H1 (cell line): ENCODE results near the gene ITGB5.

Source experiments
- BRCA1 ChIP-seq: IDR thresholded peaks from 2 replicates; pipeline ENCODE4 v1.6.1; 2012; ENCODE audit warnings: low read depth, low read length, improper control_type of control experiment
- CHD2 ChIP-seq: IDR thresholded peaks from 2 replicates; pipeline ENCODE4 v1.6.1; 2012; ENCODE audit warnings: low read length, improper control_type of control experiment
- EP300 ChIP-seq, 2 experiments: IDR thresholded peaks; 1 replicate in 1 of 2; 2 replicates in 1 of 2; pipeline ENCODE4 v1.6.1; 2011 to 2012; ENCODE audit warnings: low read depth in 2 of 2, low read length in 2 of 2, mild to moderate bottlenecking in 2 of 2, borderline replicate concordance in 1 of 2, inconsistent platforms in 1 of 2, moderate library complexity in 1 of 2
- EZH2 ChIP-seq: fragments of 200-600 bp; sonication (generic); IDR thresholded peaks from 2 replicates; pipeline ENCODE4 v1.7.1; 2012; ENCODE audit warnings: low read depth, mild to moderate bottlenecking, moderate library complexity, low read length, inconsistent platforms; ENCODE audit not compliant: severe bottlenecking
- GTF2F1 ChIP-seq: IDR thresholded peaks from 2 replicates; pipeline ENCODE4 v1.6.1; 2012; ENCODE audit warnings: low read depth, low read length, improper control_type of control experiment, borderline replicate concordance
- POLR2A ChIP-seq, 2 experiments: IDR thresholded peaks; 1 replicate in 1 of 2; 2 replicates in 1 of 2; pipeline ENCODE4 v1.6.1; 2011; ENCODE audit warnings: low read depth in 2 of 2, low read length in 2 of 2, mild to moderate bottlenecking in 2 of 2; ENCODE audit errors: control extremely low read depth in 1 of 2
- POLR2AphosphoS5 ChIP-seq: IDR thresholded peaks from 2 replicates; pipeline ENCODE4 v1.6.1; 2011; ENCODE audit warnings: low read depth, low read length
- SUZ12 ChIP-seq: fragments of 200-600 bp; sonication (generic); IDR thresholded peaks from 2 replicates; pipeline ENCODE4 v1.6.1; 2012; ENCODE audit warnings: mild to moderate bottlenecking, inconsistent platforms, low read length, moderate library complexity, mixed read lengths
- TAF1 ChIP-seq: IDR thresholded peaks from 2 replicates; pipeline ENCODE4 v1.6.1; 2011; ENCODE audit warnings: mild to moderate bottlenecking, low read depth, low read length
- TBP ChIP-seq: IDR thresholded peaks from 2 replicates; pipeline ENCODE4 v1.6.1; 2011; ENCODE audit warnings: low read depth, low read length, improper control_type of control experiment
- ZNF274 ChIP-seq: IDR thresholded peaks from 2 replicates; pipeline ENCODE4 v1.7.0; 2012; ENCODE audit warnings: low read length, borderline replicate concordance; ENCODE audit errors: extremely low read depth
- TF ChIP-seq, protein P1 (sequence below), 3 experiments: IDR thresholded peaks; 1 replicate in 2 of 3; 2 replicates in 1 of 3; pipeline versions ENCODE4 v1.5.1 to v1.6.1; 2011; ENCODE audit warnings: low read length in 3 of 3, mild to moderate bottlenecking in 3 of 3, inconsistent platforms in 2 of 3, low read depth in 1 of 3, moderate library complexity in 1 of 3; ENCODE audit not compliant: insufficient read depth in 1 of 3; ENCODE audit errors: control extremely low read depth in 1 of 3
- TF ChIP-seq, protein P2 (sequence below): IDR thresholded peaks from 2 replicates; pipeline ENCODE4 v1.6.1; 2012; ENCODE audit warnings: low read length, inconsistent platforms

DNA sequence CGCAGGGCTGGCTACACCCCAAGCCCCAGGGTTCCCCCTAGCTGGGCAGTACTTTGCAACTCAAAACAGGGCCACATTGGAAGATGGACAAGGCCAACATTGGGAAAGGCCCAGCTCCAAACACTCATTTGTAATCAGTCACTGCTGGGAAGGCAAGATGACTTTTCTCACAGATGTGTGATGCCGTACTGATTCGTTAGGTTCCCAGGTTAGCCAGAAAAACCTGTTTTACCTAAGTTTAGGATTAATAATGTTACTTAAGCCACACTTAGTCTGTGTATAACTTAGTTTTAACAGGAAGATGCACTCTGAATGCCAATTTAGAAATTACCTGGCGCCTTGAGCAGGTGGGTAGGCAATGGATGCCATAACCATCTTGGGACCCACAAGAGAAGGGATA, 71.0 kb downstream of the ITGB5 start:
- no peak for TF ChIP-seq POLR2A (IDR thresholded peaks at IDR 0.05; ENCODE audit: control extremely low read depth in 1 of 2, low read depth in 2 of 2, low read length in 2 of 2)
- TF ChIP-seq, protein P1, sequence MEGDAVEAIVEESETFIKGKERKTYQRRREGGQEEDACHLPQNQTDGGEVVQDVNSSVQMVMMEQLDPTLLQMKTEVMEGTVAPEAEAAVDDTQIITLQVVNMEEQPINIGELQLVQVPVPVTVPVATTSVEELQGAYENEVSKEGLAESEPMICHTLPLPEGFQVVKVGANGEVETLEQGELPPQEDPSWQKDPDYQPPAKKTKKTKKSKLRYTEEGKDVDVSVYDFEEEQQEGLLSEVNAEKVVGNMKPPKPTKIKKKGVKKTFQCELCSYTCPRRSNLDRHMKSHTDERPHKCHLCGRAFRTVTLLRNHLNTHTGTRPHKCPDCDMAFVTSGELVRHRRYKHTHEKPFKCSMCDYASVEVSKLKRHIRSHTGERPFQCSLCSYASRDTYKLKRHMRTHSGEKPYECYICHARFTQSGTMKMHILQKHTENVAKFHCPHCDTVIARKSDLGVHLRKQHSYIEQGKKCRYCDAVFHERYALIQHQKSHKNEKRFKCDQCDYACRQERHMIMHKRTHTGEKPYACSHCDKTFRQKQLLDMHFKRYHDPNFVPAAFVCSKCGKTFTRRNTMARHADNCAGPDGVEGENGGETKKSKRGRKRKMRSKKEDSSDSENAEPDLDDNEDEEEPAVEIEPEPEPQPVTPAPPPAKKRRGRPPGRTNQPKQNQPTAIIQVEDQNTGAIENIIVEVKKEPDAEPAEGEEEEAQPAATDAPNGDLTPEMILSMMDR (IDR thresholded peaks at IDR 0.05; ENCODE audit: control extremely low read depth in 1 of 3, insufficient read depth in 1 of 3, low read depth in 1 of 3, low read length in 3 of 3), result no peak
- TF ChIP-seq CHD2, result no peak
- TF ChIP-seq SUZ12, result no peak
- TF ChIP-seq TBP, result no peak
- no peak for TF ChIP-seq POLR2AphosphoS5
- TF ChIP-seq BRCA1, result no peak
- no peak for TF ChIP-seq TAF1
- no peak for TF ChIP-seq EP300 (IDR thresholded peaks at IDR 0.05; ENCODE audit: borderline replicate concordance in 1 of 2, low read depth in 2 of 2, low read length in 2 of 2)
- TF ChIP-seq ZNF274, result no peak
- no peak for TF ChIP-seq EZH2
- no peak for TF ChIP-seq GTF2F1
- TF ChIP-seq, protein P2, sequence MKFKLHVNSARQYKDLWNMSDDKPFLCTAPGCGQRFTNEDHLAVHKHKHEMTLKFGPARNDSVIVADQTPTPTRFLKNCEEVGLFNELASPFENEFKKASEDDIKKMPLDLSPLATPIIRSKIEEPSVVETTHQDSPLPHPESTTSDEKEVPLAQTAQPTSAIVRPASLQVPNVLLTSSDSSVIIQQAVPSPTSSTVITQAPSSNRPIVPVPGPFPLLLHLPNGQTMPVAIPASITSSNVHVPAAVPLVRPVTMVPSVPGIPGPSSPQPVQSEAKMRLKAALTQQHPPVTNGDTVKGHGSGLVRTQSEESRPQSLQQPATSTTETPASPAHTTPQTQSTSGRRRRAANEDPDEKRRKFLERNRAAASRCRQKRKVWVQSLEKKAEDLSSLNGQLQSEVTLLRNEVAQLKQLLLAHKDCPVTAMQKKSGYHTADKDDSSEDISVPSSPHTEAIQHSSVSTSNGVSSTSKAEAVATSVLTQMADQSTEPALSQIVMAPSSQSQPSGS, result no peak
